Measurements from ENCODE around the gene WTIP. TPM values are rescaled to one million over a fixed set of nuclear protein-coding genes. Genes with fewer than 3 reads are reported as not detected.
"Not testable (repeated sequence)": the region's sequence is repeated elsewhere in the genome, so short reads cannot be mapped to it uniquely, and the experiment has no call there.

The WTIP gene
- total RNA-seq, 1 donor from 2014 or later: 127 TPM

- Histone ChIP-seq H3K4me1 (peaks cover 22 to 53% of the 10 kb centered on the region in 2 donors), H3K27ac (peak overlapping the region; percentile 82 to 89), H3K36me3 (peaks cover 53 to 66% of the 10 kb centered on the region in 2 donors), H3K4me3 (peak overlapping the region in 1 of 2 donors; percentile 21), H3K27me3 (no peaks in the 10 kb centered on the region), H3K9me3 (no peaks in the 10 kb centered on the region)
- peak in 1 of 2 donors; percentile 71 for DNase-seq (ENCODE audit: low spot score in 2 of 2)
- intact Hi-C loops (cut with DNase I): loop anchor here (1.0 to 2.0 kb wide), 2 partner anchors 20 to 33 kb away; partner anchors contain the start of genes UBA2 and WTIP
- no peak for TF ChIP-seq CTCF (IDR thresholded peaks at IDR 0.05)
These were observed 20.0 kb upstream of the WTIP start for GRCh38 chr19:34461375-34462100.

GRCh38 chr19:34464785-34465184 lies 16.8 kb upstream of the WTIP start:
- intact Hi-C loops (cut with DNase I); H3K27ac ChIP-seq; DNase-seq (ENCODE audit: low spot score in 2 of 2); H3K9me3 ChIP-seq; H3K27me3 ChIP-seq; H3K4me3 ChIP-seq: not testable (repeated sequence)
- Histone ChIP-seq H3K36me3 (peaks cover 63 to 83% of the 10 kb centered on the region in 2 donors), H3K4me1 (peaks cover 17 to 32% of the 10 kb centered on the region in 2 donors)

- Histone ChIP-seq H3K27ac (no peak overlapping the region), H3K36me3 (peaks cover 59 to 94% of the 10 kb centered on the region in 2 donors), H3K9me3 (no peaks in the 10 kb centered on the region), H3K4me3 (no peak overlapping the region), H3K4me1 (no peaks in the 10 kb centered on the region), H3K27me3 (no peaks in the 10 kb centered on the region)
- intact Hi-C loops (cut with DNase I): no loop called here
- no peak for TF ChIP-seq CTCF (IDR thresholded peaks at IDR 0.05)
- no peak for DNase-seq (ENCODE audit: low spot score in 2 of 2)
These were observed 13.1 kb upstream of the WTIP start for GRCh38 chr19:34468409-34468808.

DNA sequence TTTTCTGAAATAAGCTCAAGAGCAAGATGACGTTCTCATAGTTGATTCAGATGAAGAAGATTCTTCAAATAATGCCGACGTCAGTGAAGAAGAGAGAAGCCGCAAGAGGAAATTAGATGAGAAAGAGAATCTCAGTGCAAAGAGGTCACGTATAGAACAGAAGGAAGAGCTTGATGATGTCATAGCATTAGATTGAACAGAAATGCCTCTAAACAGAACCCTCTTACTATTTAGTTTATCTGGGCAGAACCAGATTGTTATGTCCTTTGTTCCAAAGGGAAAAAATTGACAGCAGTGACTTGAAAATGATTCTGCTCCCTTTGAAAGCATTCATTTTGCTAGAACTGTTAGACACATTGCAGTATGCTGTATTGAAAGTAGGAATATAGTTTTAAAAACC lies 12.5 kb upstream of the WTIP start:
- H3K27me3 ChIP-seq; H3K9me3 ChIP-seq; DNase-seq (ENCODE audit: low spot score in 2 of 2); H3K4me3 ChIP-seq; intact Hi-C loops (cut with DNase I); H3K4me1 ChIP-seq; H3K27ac ChIP-seq: not testable (repeated sequence)
- peaks cover 58 to 88% of the 10 kb centered on the region in 2 donors for H3K36me3 ChIP-seq

GRCh38 chr19:34471906-34472700 lies 9.5 kb upstream of the WTIP start:
- Histone ChIP-seq H3K4me3 (no peak overlapping the region), H3K27me3 (no peaks in the 10 kb centered on the region), H3K4me1 (peaks cover 14 to 26% of the 10 kb centered on the region in 2 donors), H3K36me3 (peaks cover 32 to 61% of the 10 kb centered on the region in 2 donors), H3K27ac (peak overlapping the region; percentile 33 to 46), H3K9me3 (no peaks in the 10 kb centered on the region)
- no peak for TF ChIP-seq CTCF (IDR thresholded peaks at IDR 0.05)
- intact Hi-C loops (cut with DNase I): no loop called here
- DNase-seq (ENCODE audit: low spot score in 2 of 2): no peak

- Histone ChIP-seq H3K36me3 (peaks cover 15 to 38% of the 10 kb centered on the region in 2 donors), H3K9me3 (no peaks in the 10 kb centered on the region), H3K4me3 (peak overlapping the region in 1 of 2 donors; percentile 7), H3K27me3 (no peaks in the 10 kb centered on the region), H3K4me1 (peaks cover 14 to 26% of the 10 kb centered on the region in 2 donors), H3K27ac (peak overlapping the region; percentile 70 to 89)
- DNase-seq (ENCODE audit: low spot score in 2 of 2): no peak
- TF ChIP-seq CTCF (IDR thresholded peaks at IDR 0.05): no peak
- intact Hi-C loops (cut with DNase I): no loop called here
These were observed 7.1 kb upstream of the WTIP start for GRCh38 chr19:34474233-34474989.
